ENCODE data around the gene TAT. TPM values are rescaled to one million over a fixed set of nuclear protein-coding genes. Genes with fewer than 3 reads are reported as not detected.

Gene TAT
- polyA plus RNA-seq, 1 donor (not counting 4 experiments of a cell fraction or from before 2014, with no cell fraction given): not detected

- Histone ChIP-seq H3K9me1 (ENCODE audit: control insufficient read depth, extremely low read depth, insufficient read depth, low read length) (no peaks in the 10 kb centered on the region), H3K4me1 (ENCODE audit: control insufficient read depth, extremely low read depth, insufficient read depth, low read length) (no peaks in the 10 kb centered on the region), H3K4me3 (ENCODE audit: control insufficient read depth in 2 of 3, extremely low read depth in 1 of 3, insufficient read depth in 2 of 3, low read depth in 1 of 3, low read length in 3 of 3) (no peak overlapping the region), H3K9ac (ENCODE audit: control insufficient read depth, extremely low read depth, insufficient read depth, low read length) (no peak overlapping the region), H3K27ac (ENCODE audit: control insufficient read depth, insufficient read depth, low read length) (no peak overlapping the region), H3K9me3 (ENCODE audit: control insufficient read depth, low read depth, low read length) (no peaks in the 10 kb centered on the region), H4K20me1 (ENCODE audit: control insufficient read depth, extremely low read depth, insufficient read depth, low read length) (no peaks in the 10 kb centered on the region), H3K36me3 (ENCODE audit: control insufficient read depth in 2 of 2, extremely low read depth in 1 of 2, insufficient read depth in 2 of 2, low read length in 2 of 2) (no peaks in the 10 kb centered on the region), H3K27me3 (ENCODE audit: control insufficient read depth, extremely low read depth, insufficient read depth, low read length) (no peaks in the 10 kb centered on the region), H3K4me2 (ENCODE audit: control insufficient read depth, extremely low read depth, insufficient read depth, low read depth, low read length) (no peak overlapping the region), H3K79me2 (ENCODE audit: control insufficient read depth, insufficient read depth, low read length) (no peaks in the 10 kb centered on the region), H2AFZ (ENCODE audit: control insufficient read depth, low read length) (no peak overlapping the region)
- no peak for DNase-seq (ENCODE audit: low read depth, low spot score)
- no peak for FAIRE-seq
- dilution Hi-C loops (cut with MboI; ENCODE audit: extremely low pct_ligation_motif_present, low sequenced_read_pairs): no loop called here
- TF ChIP-seq EZH2 (IDR thresholded peaks at IDR 0.05; ENCODE audit: low read length): no peak
- TF ChIP-seq, protein P1, sequence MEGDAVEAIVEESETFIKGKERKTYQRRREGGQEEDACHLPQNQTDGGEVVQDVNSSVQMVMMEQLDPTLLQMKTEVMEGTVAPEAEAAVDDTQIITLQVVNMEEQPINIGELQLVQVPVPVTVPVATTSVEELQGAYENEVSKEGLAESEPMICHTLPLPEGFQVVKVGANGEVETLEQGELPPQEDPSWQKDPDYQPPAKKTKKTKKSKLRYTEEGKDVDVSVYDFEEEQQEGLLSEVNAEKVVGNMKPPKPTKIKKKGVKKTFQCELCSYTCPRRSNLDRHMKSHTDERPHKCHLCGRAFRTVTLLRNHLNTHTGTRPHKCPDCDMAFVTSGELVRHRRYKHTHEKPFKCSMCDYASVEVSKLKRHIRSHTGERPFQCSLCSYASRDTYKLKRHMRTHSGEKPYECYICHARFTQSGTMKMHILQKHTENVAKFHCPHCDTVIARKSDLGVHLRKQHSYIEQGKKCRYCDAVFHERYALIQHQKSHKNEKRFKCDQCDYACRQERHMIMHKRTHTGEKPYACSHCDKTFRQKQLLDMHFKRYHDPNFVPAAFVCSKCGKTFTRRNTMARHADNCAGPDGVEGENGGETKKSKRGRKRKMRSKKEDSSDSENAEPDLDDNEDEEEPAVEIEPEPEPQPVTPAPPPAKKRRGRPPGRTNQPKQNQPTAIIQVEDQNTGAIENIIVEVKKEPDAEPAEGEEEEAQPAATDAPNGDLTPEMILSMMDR (optimal IDR thresholded peaks at IDR 0.05 in 1 of 3, IDR thresholded peaks at IDR 0.05 in 1 of 3, conservative IDR thresholded peaks at IDR 0.05 in 1 of 3; ENCODE audit: extremely low read depth in 1 of 3, insufficient read depth in 2 of 3, low read length in 3 of 3): peak in 1 of 3 experiments; percentile 11
Observed at GRCh38 chr16:71552698-71553503, 24.0 kb downstream of the TAT start.

DNA sequence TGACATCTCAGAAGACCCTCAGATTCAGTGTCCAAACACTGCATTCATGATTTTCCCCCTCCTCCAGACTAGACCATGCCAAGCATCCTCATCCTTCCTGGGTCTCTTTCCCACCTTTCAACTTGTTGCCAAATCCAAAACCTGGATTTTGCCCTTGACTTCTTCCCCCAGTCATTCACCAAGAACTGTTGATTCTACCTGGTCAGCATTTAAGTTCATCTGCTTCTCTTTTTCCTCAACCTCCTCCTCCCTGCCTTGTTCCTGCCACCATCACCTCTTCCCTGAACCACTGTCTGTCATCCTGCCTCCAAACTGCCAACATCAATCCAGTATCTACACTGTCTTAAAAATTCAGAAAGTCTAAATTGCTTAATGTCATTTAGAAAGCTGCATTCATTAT lies 29.7 kb downstream of the TAT start:
- H3K27me3 ChIP-seq (ENCODE audit: control insufficient read depth, extremely low read depth, insufficient read depth, low read length): no peaks in the 10 kb centered on the region
- dilution Hi-C loops (cut with MboI; ENCODE audit: extremely low pct_ligation_motif_present, low sequenced_read_pairs): no loop called here
- no peak overlapping the region for H3K9ac ChIP-seq (ENCODE audit: control insufficient read depth, extremely low read depth, insufficient read depth, low read length)
- no peaks in the 10 kb centered on the region for H4K20me1 ChIP-seq (ENCODE audit: control insufficient read depth, extremely low read depth, insufficient read depth, low read length)
- H3K9me3 ChIP-seq (ENCODE audit: control insufficient read depth, low read depth, low read length): no peaks in the 10 kb centered on the region
- no peak for FAIRE-seq
- H2AFZ ChIP-seq (ENCODE audit: control insufficient read depth, low read length): no peak overlapping the region
- H3K4me2 ChIP-seq (ENCODE audit: control insufficient read depth, extremely low read depth, insufficient read depth, low read depth, low read length): no peak overlapping the region
- no peak for TF ChIP-seq EZH2 (IDR thresholded peaks at IDR 0.05; ENCODE audit: low read length)
- TF ChIP-seq, protein P1 (optimal IDR thresholded peaks at IDR 0.05 in 1 of 3, IDR thresholded peaks at IDR 0.05 in 1 of 3, conservative IDR thresholded peaks at IDR 0.05 in 1 of 3; ENCODE audit: extremely low read depth in 1 of 3, insufficient read depth in 2 of 3, low read length in 3 of 3): no peak
- H3K79me2 ChIP-seq (ENCODE audit: control insufficient read depth, insufficient read depth, low read length): no peaks in the 10 kb centered on the region
- H3K4me1 ChIP-seq (ENCODE audit: control insufficient read depth, extremely low read depth, insufficient read depth, low read length): no peaks in the 10 kb centered on the region
- H3K4me3 ChIP-seq (ENCODE audit: control insufficient read depth in 2 of 3, extremely low read depth in 1 of 3, insufficient read depth in 2 of 3, low read depth in 1 of 3, low read length in 3 of 3): no peak overlapping the region
- H3K36me3 ChIP-seq (ENCODE audit: control insufficient read depth in 2 of 2, extremely low read depth in 1 of 2, insufficient read depth in 2 of 2, low read length in 2 of 2): no peaks in the 10 kb centered on the region
- DNase-seq (ENCODE audit: low read depth, low spot score): no peak
- H3K27ac ChIP-seq (ENCODE audit: control insufficient read depth, insufficient read depth, low read length): no peak overlapping the region
- H3K9me1 ChIP-seq (ENCODE audit: control insufficient read depth, extremely low read depth, insufficient read depth, low read length): no peaks in the 10 kb centered on the region
